ENCODE results near the gene TMEM131. TPM values are rescaled to one million over a fixed set of nuclear protein-coding genes. Genes with fewer than 3 reads are reported as not detected.

Gene TMEM131
- total and polyA plus RNA-seq, 11 donors = 9.3 to 38.3 (median 31.2) TPM

- TF ChIP-seq POLR2A (IDR thresholded peaks at IDR 0.05) (no peak), CTCF (IDR thresholded peaks at IDR 0.05) (peak in 6 of 12 donors; percentile 11 to 48 (median 27))
- ATAC-seq (peak in 3 of 4 donors; percentile 29 to 75 (median 67)), DNase-seq (no peak)
- Histone ChIP-seq H3K4me3 (no peak overlapping the region), H3K36me3 (peaks cover 0 to 73% (median 55%) of the 10 kb centered on the region in 9 donors), H3K9me3 (no peaks in the 10 kb centered on the region), H3K4me1 (peaks cover 0 to 9% (median 0%) of the 10 kb centered on the region in 12 donors), H3K27me3 (no peaks in the 10 kb centered on the region), H3K27ac (no peak overlapping the region)
- 49 to 56% (median 52%) methylated on average over 7 of the region's 7 CpGs for WGBS, 4 donors
- intact Hi-C loops (cut with DNase I) = no loop called here
These were observed 221.3 kb downstream of the TMEM131 start for GRCh38 chr2:97774425-97774824.

GRCh38 chr2:97770445-97770844 lies 225.3 kb downstream of the TMEM131 start:
- ATAC-seq (no peak), DNase-seq (no peak)
- peaks cover 0 to 38% (median 11%) of the 10 kb centered on the region in 12 donors for H3K4me1 ChIP-seq
- H3K36me3 ChIP-seq = peaks cover 0 to 89% (median 49%) of the 10 kb centered on the region in 9 donors
- intact Hi-C loops (cut with DNase I) = no loop called here
- no peak overlapping the region for H3K27ac ChIP-seq
- H3K27me3 ChIP-seq = no peaks in the 10 kb centered on the region
- H3K9me3 ChIP-seq = no peaks in the 10 kb centered on the region
- H3K4me3 ChIP-seq = no peak overlapping the region
- 71 to 73% (median 72%) methylated on average over 4 of the region's 4 CpGs for WGBS, 4 donors
- TF ChIP-seq POLR2A (IDR thresholded peaks at IDR 0.05) = no peak
- no peak for TF ChIP-seq CTCF (IDR thresholded peaks at IDR 0.05)

- intact Hi-C loops (cut with DNase I) = no loop called here
- TF ChIP-seq CTCF (IDR thresholded peaks at IDR 0.05) = no peak
- no peak for TF ChIP-seq POLR2A (IDR thresholded peaks at IDR 0.05)
- 50 to 65% (median 55%) methylated on average over 3 of the region's 3 CpGs for WGBS, 4 donors
- ATAC-seq (no peak), DNase-seq (no peak)
- Histone ChIP-seq H3K4me3 (no peak overlapping the region), H3K27me3 (no peaks in the 10 kb centered on the region), H3K9me3 (no peaks in the 10 kb centered on the region), H3K27ac (no peak overlapping the region), H3K36me3 (peaks cover 0 to 89% (median 51%) of the 10 kb centered on the region in 9 donors), H3K4me1 (peaks cover 0 to 38% (median 11%) of the 10 kb centered on the region in 12 donors)
These were observed 226.0 kb downstream of the TMEM131 start for GRCh38 chr2:97769711-97770110.

- no peak for TF ChIP-seq POLR2A (IDR thresholded peaks at IDR 0.05)
- TF ChIP-seq CTCF (IDR thresholded peaks at IDR 0.05) = no peak
- ATAC-seq (peak; percentile 81 to 90 (median 86)), DNase-seq (peak in 1 of 5 donors; percentile 58)
- H3K27me3 ChIP-seq = no peaks in the 10 kb centered on the region
- H3K36me3 ChIP-seq = peaks cover 0 to 89% (median 51%) of the 10 kb centered on the region in 9 donors
- no peak overlapping the region for H3K4me3 ChIP-seq
- peak overlapping the region in 1 of 12 donors; percentile 62 for H3K27ac ChIP-seq
- intact Hi-C loops (cut with DNase I) = no loop called here
- 50 to 66% (median 59%) methylated on average over 3 of the region's 3 CpGs for WGBS, 4 donors
- H3K9me3 ChIP-seq = no peaks in the 10 kb centered on the region
- H3K4me1 ChIP-seq = peaks cover 0 to 38% (median 11%) of the 10 kb centered on the region in 12 donors
These were observed 226.4 kb downstream of the TMEM131 start for GRCh38 chr2:97769308-97769707.

Measured in heart left ventricle (tissue), 16 donors.